PC-9 (cell line): ENCODE measurements around the gene PBX4.

Source experiments
- CTCF ChIP-seq: fragments of 200-600 bp; sonication (generic); conservative IDR thresholded peaks from 2 replicates; pipeline ENCODE4 v1.6.1; 2017; ENCODE audit warnings: mixed run types, antibody characterized with exemption, mild to moderate bottlenecking, moderate library complexity
- EZH2 ChIP-seq: fragments of 200-600 bp; sonication (generic); IDR thresholded peaks from 2 replicates; pipeline ENCODE4 v1.8.0; 2017; ENCODE audit warnings: antibody characterized with exemption, low read depth

- no peak for TF ChIP-seq EZH2
- no peak for TF ChIP-seq CTCF
Measured at GRCh38 chr19:19520989-19521388, 97.5 kb downstream of the PBX4 start.
